SK-N-SH (cell line): ENCODE results near the gene NAV2. TPM values are rescaled to one million over a fixed set of nuclear protein-coding genes. Genes with fewer than 3 reads are reported as not detected.

ENCODE experiments used
- CTCF ChIA-PET: fragments of 300-600, 350-600 bp; formaldehyde crosslinking; extraction: SDS; loops from one replicate; lab custom pipeline; 2021; lab: Yijun Ruan, JAX
- POLR2A ChIA-PET: fragments of 350-600 bp; sonication (Branson Sonifier 250); formaldehyde crosslinking; extraction: SDS; loops from one replicate; lab custom pipeline; 2020; ENCODE audit warnings: antibody characterized with exemption, inconsistent platforms; lab: Yijun Ruan, JAX
- DNase-seq: peaks from one replicate; pipeline ENCODE4 v3.0.0; 2012
- H2AFZ ChIP-seq: fragments of 200-600 bp; sonication (generic); 2 replicates; pipeline ENCODE4 v1.8.1; 2016; ENCODE audit warnings: antibody characterized with exemption, mild to moderate bottlenecking, low read depth
- H3F3A ChIP-seq: fragments of 200-600 bp; sonication (generic); replicated peaks from 2 replicates; pipeline ENCODE3; 2016; ENCODE audit warnings: antibody characterized with exemption, mild to moderate bottlenecking; ENCODE audit not compliant: insufficient read depth
- H3K27ac ChIP-seq, 2 experiments: fragments of 200-500 bp in 1 of 2; fragments of 200-600 bp in 1 of 2; sonication (Bioruptor generic) in 1 of 2; sonication (generic), shearing (Covaris generic) in 1 of 2; 2 replicates each; pipeline versions ENCODE4 v1.5.1 to v1.6.1; 2014 to 2016; ENCODE audit warnings: low read depth in 2 of 2, inconsistent platforms in 1 of 2, low read length in 1 of 2, mild to moderate bottlenecking in 1 of 2, mixed read lengths in 1 of 2
- H3K27me3 ChIP-seq: fragments of 200-600 bp; sonication (generic), shearing (Covaris generic); 2 replicates; pipeline ENCODE4 v1.6.1; 2016; ENCODE audit warnings: mixed run types; ENCODE audit not compliant: insufficient read depth
- H3K36me3 ChIP-seq, 2 experiments: fragments of 200-500 bp in 1 of 2; fragments of 200-600 bp in 1 of 2; sonication (Bioruptor generic) in 1 of 2; sonication (generic) in 1 of 2; replicated peaks in 1 of 2; 2 replicates each; pipeline versions ENCODE3 to v1.5.1; 2014 to 2016; ENCODE audit warnings: low read length in 1 of 2, mild to moderate bottlenecking in 1 of 2; ENCODE audit not compliant: insufficient read depth in 2 of 2, control insufficient read depth in 1 of 2
- H3K4me1 ChIP-seq, 2 experiments: fragments of 200-500 bp in 1 of 2; fragments of 200-600 bp in 1 of 2; sonication (Bioruptor generic) in 1 of 2; sonication (generic), shearing (Covaris generic) in 1 of 2; 2 replicates each; pipeline versions ENCODE4 v1.5.1 to v1.6.1; 2014 to 2016; ENCODE audit warnings: low read depth in 1 of 2, low read length in 1 of 2, mixed run types in 1 of 2; ENCODE audit not compliant: insufficient read depth in 2 of 2, control insufficient read depth in 1 of 2
- H3K4me2 ChIP-seq: fragments of 200-600 bp; sonication (generic), shearing (Covaris generic); 2 replicates; pipeline ENCODE4 v1.6.1; 2017; ENCODE audit warnings: mixed run types
- H3K4me3 ChIP-seq, 2 experiments: fragments of 200-500 bp in 1 of 2; fragments of 200-600 bp in 1 of 2; sonication (Bioruptor generic) in 1 of 2; sonication (generic), shearing (Covaris generic) in 1 of 2; 2 replicates each; pipeline versions ENCODE4 v1.5.1 to v1.8.1; 2014 to 2016; ENCODE audit warnings: low read depth in 2 of 2, inconsistent platforms in 1 of 2, low read length in 1 of 2, mild to moderate bottlenecking in 1 of 2, mixed read lengths in 1 of 2, moderate library complexity in 1 of 2
- H3K79me2 ChIP-seq: fragments of 200-600 bp; sonication (generic); 2 replicates; pipeline ENCODE4 v1.8.1; 2017; ENCODE audit warnings: mild to moderate bottlenecking; ENCODE audit not compliant: insufficient read depth
- H3K9ac ChIP-seq: fragments of 200-600 bp; sonication (generic); 2 replicates; pipeline ENCODE4 v1.6.1; 2017; ENCODE audit warnings: mixed run types
- H3K9me2 ChIP-seq: fragments of 200-600 bp; sonication (generic); 2 replicates; pipeline ENCODE4 v1.6.1; 2017; ENCODE audit warnings: mixed run types
- H3K9me3 ChIP-seq: fragments of 200-600 bp; sonication (generic); 2 replicates; pipeline ENCODE4 v1.6.1; 2017; ENCODE audit warnings: mixed run types, mild to moderate bottlenecking, moderate library complexity
- H4K20me1 ChIP-seq: fragments of 200-600 bp; sonication (generic); 2 replicates; pipeline ENCODE4 v1.6.1; 2017; ENCODE audit warnings: mild to moderate bottlenecking, mixed run types; ENCODE audit not compliant: insufficient read depth
- CHD2 ChIP-seq: fragments of 150-350 bp; IDR thresholded peaks from 2 replicates; pipeline ENCODE4 v1.6.1; 2018; ENCODE audit warnings: low read length; ENCODE audit not compliant: partially characterized antibody
- CTCF ChIP-seq: fragments of 200-600 bp; sonication (generic); IDR thresholded peaks from 2 replicates; pipeline ENCODE4 v1.6.1; 2017; ENCODE audit warnings: antibody characterized with exemption, mild to moderate bottlenecking, moderate library complexity
- ELF1 ChIP-seq: IDR thresholded peaks from 2 replicates; pipeline ENCODE4 v1.4.0; 2012
- EZH2phosphoT487 ChIP-seq: fragments of 200-600 bp; sonication (generic); IDR thresholded peaks from 2 replicates; pipeline ENCODE4 v1.6.1; 2017; ENCODE audit warnings: low read depth, mixed run types, mild to moderate bottlenecking, antibody characterized with exemption, moderate library complexity, borderline replicate concordance
- FOSL2 ChIP-seq: IDR thresholded peaks from 2 replicates; pipeline ENCODE4 v1.4.0; 2012; ENCODE audit warnings: low read depth, mild to moderate bottlenecking, moderate library complexity, borderline replicate concordance
- FOXJ3 ChIP-seq: sonication (generic); formaldehyde crosslinking; IDR thresholded peaks from 2 replicates; pipeline ENCODE4 v1.5.1; 2020; ENCODE audit warnings: mild to moderate bottlenecking, missing genetic modification reagents
- GABPA ChIP-seq: IDR thresholded peaks from 2 replicates; pipeline ENCODE4 v1.4.0; 2012; ENCODE audit warnings: low read depth, mild to moderate bottlenecking
- GATA2 ChIP-seq: sonication (generic); formaldehyde crosslinking; IDR thresholded peaks from 2 replicates; pipeline ENCODE4 v1.5.0; 2020; ENCODE audit warnings: mild to moderate bottlenecking, missing genetic modification reagents
- JUND ChIP-seq: IDR thresholded peaks from 2 replicates; pipeline ENCODE4 v1.4.0; 2012
- MAX ChIP-seq: IDR thresholded peaks from 2 replicates; pipeline ENCODE4 v1.4.0; 2012; ENCODE audit warnings: low read depth
- MEF2A ChIP-seq: IDR thresholded peaks from 2 replicates; pipeline ENCODE4 v1.4.0; 2012; ENCODE audit warnings: low read depth, borderline replicate concordance
- MXI1 ChIP-seq: IDR thresholded peaks from 2 replicates; pipeline ENCODE4 v1.6.1; 2012; ENCODE audit warnings: mild to moderate bottlenecking, low read depth, low read length, improper control_type of control experiment
- NFIC ChIP-seq: IDR thresholded peaks from 2 replicates; pipeline ENCODE4 v1.4.0; 2012; ENCODE audit warnings: borderline replicate concordance
- NRF1 ChIP-seq: IDR thresholded peaks from 2 replicates; pipeline ENCODE4 v1.6.1; 2012; ENCODE audit warnings: low read depth, mild to moderate bottlenecking, low read length
- POLR2AphosphoS5 ChIP-seq: IDR thresholded peaks from 2 replicates; pipeline ENCODE4 v1.6.1; 2012; ENCODE audit warnings: low read depth, low read length
- RAD21 ChIP-seq: IDR thresholded peaks from 2 replicates; pipeline ENCODE4 v1.6.1; 2012; ENCODE audit warnings: mild to moderate bottlenecking, low read length
- RCOR1 ChIP-seq: fragments of 150-350 bp; IDR thresholded peaks from 2 replicates; pipeline ENCODE4 v1.6.1; 2017; ENCODE audit warnings: antibody characterized with exemption, low read length
- REST ChIP-seq: IDR thresholded peaks from 2 replicates; pipeline ENCODE4 v1.6.1; 2012; ENCODE audit warnings: mild to moderate bottlenecking, low read depth, low read length, moderate library complexity
- SIN3A ChIP-seq: IDR thresholded peaks from 2 replicates; pipeline ENCODE4 v1.6.1; 2012; ENCODE audit warnings: low read depth, mild to moderate bottlenecking, low read length, moderate library complexity, borderline replicate concordance
- TAF1 ChIP-seq: IDR thresholded peaks from 2 replicates; pipeline ENCODE4 v1.6.1; 2012; ENCODE audit warnings: low read depth, mild to moderate bottlenecking, low read length, moderate library complexity, borderline replicate concordance
- TCF12 ChIP-seq: IDR thresholded peaks from 2 replicates; pipeline ENCODE4 v1.4.0; 2012
- USF2 ChIP-seq: fragments of 150-350 bp; IDR thresholded peaks from 2 replicates; pipeline ENCODE4 v1.6.1; 2017; ENCODE audit warnings: antibody characterized with exemption, low read length, low read depth, borderline replicate concordance
- YY1 ChIP-seq: IDR thresholded peaks from 2 replicates; pipeline ENCODE4 v1.4.0; 2012; ENCODE audit warnings: low read depth, mild to moderate bottlenecking
- WGBS: methylation state at CpG from one replicate; pipeline ENCODE4 v1.1.6; 2017; ENCODE audit warnings: low lambda C conversion rate; 5-methylcytosine and 5-hydroxymethylcytosine counted together
- polyA plus RNA-seq, 3 experiments: library from polyadenylated mRNA; depleted of rRNA; stranded (reverse); fragments of >200 nt; gene quantifications; 2 replicates each; pipeline ENCODE4 v1.2.3, GENCODE V29; 2012

Gene NAV2
- polyA plus RNA-seq, 1 of the 3 experiments (the other 2 are of a cell fraction), result 26.2 TPM

GRCh38 chr11:19962801-19963175 is 250.2 kb downstream of the NAV2 start:
- Histone ChIP-seq H2AFZ (no peak overlapping the region), H3K4me1 (peaks cover 0 to 28% of the 10 kb centered on the region in 2 experiments; a peak in 1 of 4 replicates), H3K9me2 (no peaks in the 10 kb centered on the region), H3K4me2 (no peak overlapping the region), H3K79me2 (peaks cover 97% of the 10 kb centered on the region)
- POLR2A ChIA-PET, result no interaction called here
- DNase-seq, result no peak
- 82% methylated on average over 4 of the region's 4 CpGs for WGBS
- TF ChIP-seq NRF1, result no peak
- TF ChIP-seq CHD2, result no peak
- TF ChIP-seq TCF12, result no peak
- no peak for TF ChIP-seq YY1
- no peak for TF ChIP-seq RCOR1
- TF ChIP-seq, all 33 proteins: peak for 0
- CTCF ChIA-PET, result interaction anchor here (1.5 to 2.7 kb wide), 2 partner anchors 11 to 56 kb away, joined by 3 to 8 read pairs; no protein-coding TSS in a partner anchor
- Histone ChIP-seq H3K27me3 (no peaks in the 10 kb centered on the region), H3K9me3 (no peaks in the 10 kb centered on the region), H3K36me3 (peaks cover 74 to 87% of the 10 kb centered on the region in 2 experiments), H4K20me1 (peaks cover 56% of the 10 kb centered on the region), H3F3A (peaks cover 17% of the 10 kb centered on the region), H3K4me3 (no peak overlapping the region), H3K27ac (peak overlapping the region in 1 of 2 experiments; percentile 78; a peak in 2 of 4 replicates), H3K9ac (no peak overlapping the region)

GRCh38 chr11:19963697-19964387 is 251.2 kb downstream of the NAV2 start:
- Histone ChIP-seq H3K4me2 (no peak overlapping the region), H3K9me3 (no peaks in the 10 kb centered on the region), H3K27ac (peak overlapping the region in 1 of 2 experiments; percentile 78; a peak in 1 of 4 replicates), H3K4me3 (no peak overlapping the region), H3K36me3 (peaks cover 71 to 83% of the 10 kb centered on the region in 2 experiments), H4K20me1 (peaks cover 51% of the 10 kb centered on the region), H2AFZ (no peak overlapping the region), H3K9me2 (no peaks in the 10 kb centered on the region), H3K79me2 (peaks cover 97% of the 10 kb centered on the region), H3K4me1 (peaks cover 0 to 19% of the 10 kb centered on the region in 2 experiments; a peak in 1 of 4 replicates), H3K27me3 (no peaks in the 10 kb centered on the region), H3K9ac (no peak overlapping the region), H3F3A (peaks cover 17% of the 10 kb centered on the region)
- ChIA-PET CTCF (interaction anchor here (0.8 to 2.7 kb wide), 6 partner anchors 10 to 66 kb away, joined by 3 to 8 read pairs (median 3); no protein-coding TSS in a partner anchor), POLR2A (no interaction called here)
- TF ChIP-seq MAX (no peak), CTCF (no peak), MXI1 (no peak), POLR2AphosphoS5 (no peak), USF2 (no peak), NRF1 (no peak), FOSL2 (no peak), SIN3A (no peak), RAD21 (no peak), FOXJ3 (CRISPR knock-in tag) (no peak), MEF2A (no peak), TAF1 (no peak), EZH2phosphoT487 (no peak), JUND (no peak), GABPA (no peak), YY1 (no peak), GATA2 (CRISPR knock-in tag) (no peak), REST (no peak), NFIC (no peak), ELF1 (no peak)
- DNase-seq, result no peak
- WGBS, result 94% methylated on average over 13 of the region's 13 CpGs
